GM12872 (cell line): ENCODE results near the gene GJB5.

Source experiments
- TF ChIP-seq, protein P1 (sequence below): IDR thresholded peaks from 3 replicates; pipeline ENCODE4 v1.5.1; 2011; ENCODE audit warnings: low read depth, mild to moderate bottlenecking, low read length, moderate library complexity; ENCODE audit not compliant: insufficient read depth

The GJB5 gene

DNA sequence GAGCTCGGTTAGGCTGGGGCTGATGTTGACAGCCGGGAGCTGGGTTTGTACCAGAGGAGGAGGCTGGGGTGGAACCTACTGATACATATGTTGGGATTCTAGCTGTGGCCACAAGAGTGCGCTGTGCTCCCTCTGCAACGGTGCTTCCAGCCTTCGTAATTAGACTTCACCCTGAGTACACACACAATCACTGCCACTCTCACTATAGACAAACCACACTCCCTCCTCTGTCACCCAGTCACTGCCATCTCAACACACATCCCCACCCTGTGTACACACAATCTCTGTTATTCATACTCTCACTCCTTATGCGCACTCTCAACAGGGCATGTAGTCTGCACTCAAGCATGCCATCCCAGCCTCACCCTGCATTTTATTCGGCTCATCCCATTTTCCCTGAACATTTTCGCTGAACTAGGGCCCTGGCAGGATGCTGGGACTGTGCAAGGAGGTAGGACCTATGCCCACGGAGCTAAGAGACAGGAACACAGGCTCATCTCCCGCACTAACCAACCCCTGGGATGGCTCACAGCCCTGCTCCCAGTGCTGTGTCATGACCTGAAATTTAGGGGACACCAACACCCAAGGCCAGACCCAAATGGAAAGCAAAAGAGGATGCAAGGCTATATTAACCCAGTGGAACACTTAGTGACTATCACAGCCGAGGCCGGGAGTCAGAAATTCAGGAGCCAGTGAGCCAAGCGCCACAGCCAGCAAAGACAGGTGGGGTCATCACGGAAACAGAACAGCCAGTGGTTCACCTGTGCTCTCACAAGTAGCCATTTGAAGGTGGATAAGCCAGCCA is 31.9 kb downstream of the GJB5 start:
- TF ChIP-seq, protein P1, sequence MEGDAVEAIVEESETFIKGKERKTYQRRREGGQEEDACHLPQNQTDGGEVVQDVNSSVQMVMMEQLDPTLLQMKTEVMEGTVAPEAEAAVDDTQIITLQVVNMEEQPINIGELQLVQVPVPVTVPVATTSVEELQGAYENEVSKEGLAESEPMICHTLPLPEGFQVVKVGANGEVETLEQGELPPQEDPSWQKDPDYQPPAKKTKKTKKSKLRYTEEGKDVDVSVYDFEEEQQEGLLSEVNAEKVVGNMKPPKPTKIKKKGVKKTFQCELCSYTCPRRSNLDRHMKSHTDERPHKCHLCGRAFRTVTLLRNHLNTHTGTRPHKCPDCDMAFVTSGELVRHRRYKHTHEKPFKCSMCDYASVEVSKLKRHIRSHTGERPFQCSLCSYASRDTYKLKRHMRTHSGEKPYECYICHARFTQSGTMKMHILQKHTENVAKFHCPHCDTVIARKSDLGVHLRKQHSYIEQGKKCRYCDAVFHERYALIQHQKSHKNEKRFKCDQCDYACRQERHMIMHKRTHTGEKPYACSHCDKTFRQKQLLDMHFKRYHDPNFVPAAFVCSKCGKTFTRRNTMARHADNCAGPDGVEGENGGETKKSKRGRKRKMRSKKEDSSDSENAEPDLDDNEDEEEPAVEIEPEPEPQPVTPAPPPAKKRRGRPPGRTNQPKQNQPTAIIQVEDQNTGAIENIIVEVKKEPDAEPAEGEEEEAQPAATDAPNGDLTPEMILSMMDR: peak; percentile 97

DNA sequence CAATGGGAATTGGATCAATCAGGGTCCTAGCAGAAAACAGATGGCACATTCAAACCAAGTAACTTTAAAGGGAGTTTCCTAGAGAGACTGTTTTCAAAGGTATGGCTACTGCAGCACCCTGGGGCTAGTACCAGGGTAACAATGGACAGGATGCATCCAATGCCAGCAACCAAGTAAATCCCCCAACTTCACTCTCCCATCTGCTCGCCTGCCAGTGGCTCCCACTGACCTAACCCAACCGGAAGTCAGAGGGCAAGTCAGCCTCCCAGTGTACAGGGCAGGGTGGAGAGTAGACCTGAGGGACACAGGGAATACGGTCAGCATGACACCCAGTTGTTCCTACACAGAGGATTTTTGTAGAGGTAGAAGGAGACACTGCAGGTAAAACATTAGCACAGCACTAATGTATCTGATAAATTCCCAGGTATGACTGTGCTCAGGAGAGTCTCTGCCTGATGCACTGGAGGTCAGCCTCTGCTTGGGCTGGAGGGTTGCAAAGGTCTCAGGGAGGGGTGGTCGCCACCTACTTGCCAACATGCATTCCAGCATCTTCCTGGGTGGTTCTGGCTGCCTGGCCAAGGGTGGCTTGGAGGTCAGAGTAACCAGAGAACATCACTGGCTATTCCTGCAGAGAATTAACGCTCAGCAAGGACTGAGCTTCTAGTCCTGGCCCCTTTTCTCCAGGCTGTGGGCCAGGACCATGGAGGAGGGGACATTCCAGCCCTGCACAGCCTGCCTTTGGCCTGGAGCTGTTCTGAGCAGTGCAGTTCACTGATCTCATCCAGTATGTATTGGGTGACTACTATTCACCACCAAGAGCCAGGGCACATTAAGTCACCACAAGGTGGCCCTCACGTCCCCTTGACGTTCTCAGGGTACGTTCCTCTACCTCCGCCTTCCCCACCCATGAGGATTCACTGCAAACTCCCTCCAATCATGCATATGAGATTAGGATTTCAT is 32.9 kb downstream of the GJB5 start:
- TF ChIP-seq, protein P1: peak; percentile 52

DNA sequence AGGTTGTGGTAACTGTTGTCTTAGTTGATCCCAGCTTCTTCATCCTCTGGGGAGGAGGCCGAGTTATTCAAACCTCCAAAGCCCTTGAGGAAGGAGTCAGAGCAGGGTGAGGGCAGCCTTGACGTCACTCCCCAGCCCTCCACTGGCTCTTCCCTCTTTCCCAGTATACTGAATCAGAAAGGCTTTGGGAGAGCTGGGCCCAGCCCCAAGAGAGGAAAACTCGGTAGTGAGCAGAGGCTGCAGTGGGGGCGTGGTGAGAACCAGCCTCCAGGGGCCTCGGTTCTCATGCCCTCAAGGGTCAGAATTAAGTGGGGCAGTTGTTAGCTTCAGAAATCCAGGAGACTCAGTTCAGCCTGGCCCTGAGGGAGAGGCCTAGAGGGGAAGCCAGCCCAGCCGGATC is 36.1 kb downstream of the GJB5 start:
- TF ChIP-seq, protein P1: no peak

DNA sequence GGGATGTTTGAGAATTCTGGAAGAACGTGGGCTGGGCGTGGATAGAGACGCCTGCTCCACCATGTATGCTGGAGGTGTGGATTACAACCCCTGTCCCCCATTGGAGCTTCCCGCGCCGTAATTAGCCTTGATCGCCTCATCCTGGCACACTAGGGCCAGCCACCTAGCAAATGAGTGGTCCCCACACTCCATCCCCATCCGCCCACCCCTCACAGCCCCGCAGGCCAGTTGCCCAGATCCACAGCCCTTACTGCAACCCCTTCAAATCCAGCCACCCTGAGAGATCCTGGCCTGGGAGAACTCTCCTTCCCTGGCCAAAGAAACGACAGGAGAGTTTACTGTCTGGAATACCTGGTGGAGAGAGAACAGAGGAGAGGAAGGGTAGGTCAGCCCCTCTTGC is 37.6 kb downstream of the GJB5 start:
- TF ChIP-seq, protein P1: no peak

DNA sequence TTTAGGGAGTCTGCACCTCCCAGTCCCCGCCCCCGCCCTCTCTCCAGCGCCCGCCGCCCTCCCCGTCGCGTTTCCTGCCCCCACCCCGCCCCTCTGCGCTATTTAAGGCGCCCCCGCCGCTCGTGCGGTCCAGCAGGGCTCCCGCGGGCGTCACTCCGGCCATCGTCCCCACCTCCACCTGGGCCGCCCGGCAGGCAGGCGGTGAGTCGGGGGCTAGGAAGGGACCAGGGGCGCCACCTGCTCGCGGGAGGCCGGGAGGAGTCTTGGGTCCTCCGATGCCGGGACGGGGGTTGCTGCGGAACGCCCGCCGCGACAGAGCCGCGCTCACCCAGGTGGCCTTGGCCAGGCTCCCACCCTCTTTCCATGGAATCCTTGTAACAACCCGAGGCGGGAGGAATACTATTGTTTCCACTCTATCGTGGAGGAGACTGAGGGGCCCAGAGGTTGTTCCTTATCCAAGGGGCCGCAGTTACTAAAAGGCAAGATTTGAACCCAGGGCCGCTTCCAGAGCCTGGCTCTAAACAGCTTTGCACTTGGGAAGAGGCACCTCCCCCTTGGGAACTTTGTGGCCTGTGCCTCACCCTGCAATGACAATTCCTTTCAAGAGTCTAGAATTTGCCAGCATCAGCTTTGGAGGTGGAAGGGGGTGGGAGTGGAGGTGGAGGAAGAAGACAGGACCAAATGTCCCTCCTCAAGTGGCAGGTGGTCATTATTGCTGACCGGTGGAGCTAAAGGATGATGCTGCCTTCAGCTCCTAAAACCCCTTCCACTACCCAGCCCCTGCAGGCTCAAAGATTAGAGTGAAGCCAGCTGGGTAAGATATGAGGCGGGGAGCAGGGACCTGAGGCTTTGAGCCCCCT is 38.3 kb downstream of the GJB5 start, which contains the start of gene GJA4:
TSS of gene GJA4 (plus strand) at position 132 of the 860 bp plus-strand sequence. CDS start 1,215 bp downstream, outside the sequence.
- TF ChIP-seq, protein P1: no peak

DNA sequence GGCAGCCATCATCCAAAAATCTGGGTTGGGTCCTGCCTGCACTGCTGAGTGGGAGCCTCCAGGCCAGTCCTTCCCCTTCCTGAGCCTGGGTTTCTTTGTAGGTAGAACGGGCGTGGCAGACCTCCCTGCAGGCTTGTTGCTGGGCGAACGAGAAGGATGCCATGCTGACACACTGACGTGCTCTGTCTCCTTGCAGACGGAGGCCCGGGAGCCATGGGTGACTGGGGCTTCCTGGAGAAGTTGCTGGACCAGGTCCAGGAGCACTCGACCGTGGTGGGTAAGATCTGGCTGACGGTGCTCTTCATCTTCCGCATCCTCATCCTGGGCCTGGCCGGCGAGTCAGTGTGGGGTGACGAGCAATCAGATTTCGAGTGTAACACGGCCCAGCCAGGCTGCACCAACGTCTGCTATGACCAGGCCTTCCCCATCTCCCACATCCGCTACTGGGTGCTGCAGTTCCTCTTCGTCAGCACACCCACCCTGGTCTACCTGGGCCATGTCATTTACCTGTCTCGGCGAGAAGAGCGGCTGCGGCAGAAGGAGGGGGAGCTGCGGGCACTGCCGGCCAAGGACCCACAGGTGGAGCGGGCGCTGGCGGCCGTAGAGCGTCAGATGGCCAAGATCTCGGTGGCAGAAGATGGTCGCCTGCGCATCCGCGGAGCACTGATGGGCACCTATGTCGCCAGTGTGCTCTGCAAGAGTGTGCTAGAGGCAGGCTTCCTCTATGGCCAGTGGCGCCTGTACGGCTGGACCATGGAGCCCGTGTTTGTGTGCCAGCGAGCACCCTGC is 39.3 kb downstream of the GJB5 start:
- TF ChIP-seq, protein P1: no peak
